Activated T-cell treated with anti-CD3 and anti-CD28 coated beads for 1 hour (primary cell): ENCODE data around the gene C1QTNF9B.

Experiments used
- DNase-seq: peaks from one replicate; pipeline ENCODE4 v3.0.0-alpha.2; 2020; ENCODE audit warnings: low read depth

The C1QTNF9B gene

GRCh38 chr13:23856008-23856750 lies 41.1 kb downstream of the C1QTNF9B start:
- no peak for DNase-seq

GRCh38 chr13:23855360-23855759 lies 41.9 kb downstream of the C1QTNF9B start:
- no peak for DNase-seq

GRCh38 chr13:23852351-23852750 lies 45.0 kb downstream of the C1QTNF9B start:
- DNase-seq, result no peak

GRCh38 chr13:23851106-23851505 lies 46.2 kb downstream of the C1QTNF9B start:
- DNase-seq, result no peak

GRCh38 chr13:23850134-23850533 lies 47.2 kb downstream of the C1QTNF9B start:
- DNase-seq, result no peak

- DNase-seq, result no peak
Observed at GRCh38 chr13:23849670-23850069, 47.6 kb downstream of the C1QTNF9B start.

GRCh38 chr13:23848646-23849141 lies 48.6 kb downstream of the C1QTNF9B start:
- no peak for DNase-seq

- DNase-seq, result no peak
Observed at GRCh38 chr13:23848019-23848418, 49.3 kb downstream of the C1QTNF9B start.

GRCh38 chr13:23847497-23847896 lies 49.8 kb downstream of the C1QTNF9B start:
- no peak for DNase-seq

- DNase-seq, result no peak
Observed at GRCh38 chr13:23845105-23845725, 52.1 kb downstream of the C1QTNF9B start.

- DNase-seq, result no peak
Observed at GRCh38 chr13:23844132-23844531, 53.2 kb downstream of the C1QTNF9B start.

- DNase-seq, result no peak
Observed at GRCh38 chr13:23843436-23843835, 53.9 kb downstream of the C1QTNF9B start.

- DNase-seq, result no peak
Observed at GRCh38 chr13:23842406-23842805, 54.9 kb downstream of the C1QTNF9B start.
